ENCODE measurements around the gene CDHR5.

The CDHR5 gene

GRCh38 chr11:643849-644738, 19.3 kb upstream of the CDHR5 start:
- no peak for DNase-seq (ENCODE audit: low spot score)

DNA sequence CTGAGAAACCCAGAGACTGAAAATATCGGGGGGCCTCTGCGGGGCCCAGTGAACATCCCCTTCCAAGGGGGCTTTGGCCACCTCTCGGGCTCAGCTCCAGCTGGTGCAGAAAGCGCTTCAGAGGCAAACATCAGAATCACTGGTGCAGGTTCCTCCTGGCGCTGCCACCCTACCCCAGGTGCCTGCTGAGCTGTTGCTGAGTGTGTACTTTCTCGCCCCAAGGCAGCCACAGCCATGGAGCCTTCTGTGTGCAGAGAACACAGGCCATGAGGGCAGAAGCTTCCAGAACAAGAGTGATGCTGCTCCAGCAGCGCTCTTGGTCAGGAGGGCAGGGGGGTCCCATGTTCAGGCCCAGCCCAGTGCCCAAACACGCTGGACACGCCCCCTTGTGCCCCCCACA, 18.6 kb upstream of the CDHR5 start:
- no peak for DNase-seq (ENCODE audit: low spot score)

- no peak for DNase-seq (ENCODE audit: low spot score)
Observed at GRCh38 chr11:641806-642370, 17.1 kb upstream of the CDHR5 start.

GRCh38 chr11:640021-640706, 15.4 kb upstream of the CDHR5 start:
- no peak for DNase-seq (ENCODE audit: low spot score)

GRCh38 chr11:639332-639955, 14.7 kb upstream of the CDHR5 start:
- no peak for DNase-seq (ENCODE audit: low spot score)

DNA sequence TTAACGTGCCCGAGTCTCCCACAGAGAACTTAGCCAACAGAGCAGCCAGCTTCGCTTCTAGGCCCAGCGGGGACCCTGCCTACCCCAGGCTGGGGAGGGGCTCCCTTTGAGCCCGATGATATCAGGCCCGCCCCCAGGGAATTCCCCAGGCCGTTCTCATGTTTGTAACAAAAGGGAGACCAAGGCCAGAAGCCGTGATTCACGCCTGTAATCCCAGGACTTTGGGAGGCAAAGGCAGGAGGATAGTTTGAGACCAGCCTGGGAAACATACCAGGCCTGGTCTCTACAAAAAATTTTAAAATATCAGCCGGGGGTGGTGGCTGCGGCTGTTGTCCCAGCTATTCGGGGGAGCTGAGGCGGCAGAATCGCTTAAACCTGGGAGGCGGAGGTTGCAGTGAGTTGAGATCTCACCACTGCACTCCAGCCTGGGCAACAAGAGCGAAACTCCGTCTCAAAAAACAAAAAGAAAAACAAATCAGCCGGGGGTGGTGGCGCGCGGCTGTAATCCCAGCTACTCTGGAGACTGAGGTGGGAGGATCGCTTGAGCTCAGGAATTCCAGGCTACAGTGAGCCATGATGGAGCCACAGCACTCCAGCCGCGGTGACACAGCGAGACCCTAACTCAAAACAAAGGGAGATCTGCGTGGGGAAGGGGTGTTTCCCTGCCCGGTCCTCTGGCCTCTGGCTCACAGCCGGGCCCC, 14.0 kb upstream of the CDHR5 start:
- no peak for DNase-seq (ENCODE audit: low spot score)

- no peak for DNase-seq (ENCODE audit: low spot score)
Observed at GRCh38 chr11:637593-638521, 13.1 kb upstream of the CDHR5 start.

GRCh38 chr11:637333-637592, 12.5 kb upstream of the CDHR5 start:
- DNase-seq (ENCODE audit: low spot score): no peak

GRCh38 chr11:636511-637332, 12.0 kb upstream of the CDHR5 start, which contains the start of gene DRD4:
Gene DRD4, plus strand, starts transcription at chr11:637269. Its CDS starts 36 bp downstream, at chr11:637305.
- no peak for DNase-seq (ENCODE audit: low spot score)

DNA sequence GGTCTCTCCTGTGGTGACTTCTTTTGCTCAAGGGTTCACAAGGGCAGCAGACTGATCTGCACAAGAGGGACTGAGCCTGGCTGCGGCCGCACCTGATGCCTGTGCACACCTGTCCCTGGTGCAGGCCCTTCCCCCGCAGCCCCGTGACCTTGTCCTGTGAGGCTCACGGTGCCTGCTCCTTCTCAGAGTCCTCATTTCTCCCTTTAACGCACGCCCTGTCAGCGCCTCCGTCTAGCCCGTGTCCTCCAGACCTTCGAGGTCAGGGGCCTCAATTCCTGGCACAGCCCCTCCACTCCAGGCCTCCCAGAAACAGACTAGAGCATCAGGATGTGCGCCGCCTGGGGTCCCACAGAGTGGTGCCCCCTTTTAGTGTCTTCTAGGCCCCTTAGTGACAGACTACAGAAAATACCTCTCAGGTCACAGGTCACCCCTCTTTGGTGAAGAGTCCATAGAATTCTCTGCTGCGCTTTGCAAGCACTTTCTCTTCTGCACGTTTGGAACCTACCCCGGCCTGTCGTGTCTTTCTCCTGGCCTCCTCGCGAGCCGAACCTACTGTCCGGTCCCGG, 11.3 kb upstream of the CDHR5 start:
- no peak for DNase-seq (ENCODE audit: low spot score)

DNA sequence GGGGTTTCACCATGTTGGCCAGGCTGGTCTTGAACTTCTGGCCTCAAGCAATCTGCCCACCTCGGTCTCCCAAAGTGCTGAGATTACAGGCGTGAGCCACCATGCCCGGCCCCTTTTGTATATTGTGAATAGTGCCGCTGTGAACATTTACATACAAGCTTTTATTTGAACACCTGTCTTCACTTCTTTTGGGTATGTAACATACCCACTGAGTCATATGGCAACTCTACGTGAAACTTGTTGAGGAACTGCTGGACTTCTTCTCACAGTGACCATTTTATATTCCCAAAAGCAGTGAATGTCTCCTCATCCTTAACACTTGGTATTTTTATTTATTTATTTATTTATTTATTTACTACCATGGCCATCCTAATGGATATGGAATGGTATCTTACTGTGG, 6.1 kb upstream of the CDHR5 start:
- DNase-seq (ENCODE audit: low spot score): no peak

DNA sequence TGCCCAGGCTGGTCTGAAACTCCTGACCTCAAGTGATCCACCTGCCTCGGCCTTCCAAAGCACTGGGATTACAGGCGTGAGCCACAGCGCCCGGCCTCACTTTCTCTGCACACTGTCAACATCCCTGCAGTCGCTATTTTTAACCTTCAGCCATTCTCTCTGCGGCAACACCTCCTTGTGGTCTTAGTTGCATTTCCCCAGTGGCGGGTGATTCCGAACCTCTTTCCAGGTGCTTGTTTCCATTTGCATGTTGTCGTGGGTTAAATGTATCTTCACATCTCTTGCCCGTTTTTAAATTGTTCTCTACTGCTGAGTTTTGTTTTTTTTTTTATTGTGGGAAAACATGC, 4.5 kb upstream of the CDHR5 start:
- no peak for DNase-seq (ENCODE audit: low spot score)

- no peak for DNase-seq (ENCODE audit: low spot score)
Observed at GRCh38 chr11:628056-628455, 3.3 kb upstream of the CDHR5 start.

DNA sequence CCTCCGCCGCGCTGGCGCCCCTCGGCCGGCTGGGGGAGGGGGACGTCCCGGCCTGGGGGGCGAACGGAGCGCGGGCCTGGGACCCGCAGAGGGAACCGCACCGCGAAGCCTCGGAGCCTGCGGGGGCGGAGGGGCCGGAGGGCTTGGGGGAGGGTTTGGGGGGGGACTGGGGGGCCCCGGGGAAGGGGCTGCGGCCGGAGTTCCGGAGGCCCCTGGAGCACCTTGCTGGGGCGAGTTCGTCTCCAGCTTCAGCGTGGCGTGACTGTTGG, 2.5 kb upstream of the CDHR5 start:
- no peak for DNase-seq (ENCODE audit: low spot score)

DNA sequence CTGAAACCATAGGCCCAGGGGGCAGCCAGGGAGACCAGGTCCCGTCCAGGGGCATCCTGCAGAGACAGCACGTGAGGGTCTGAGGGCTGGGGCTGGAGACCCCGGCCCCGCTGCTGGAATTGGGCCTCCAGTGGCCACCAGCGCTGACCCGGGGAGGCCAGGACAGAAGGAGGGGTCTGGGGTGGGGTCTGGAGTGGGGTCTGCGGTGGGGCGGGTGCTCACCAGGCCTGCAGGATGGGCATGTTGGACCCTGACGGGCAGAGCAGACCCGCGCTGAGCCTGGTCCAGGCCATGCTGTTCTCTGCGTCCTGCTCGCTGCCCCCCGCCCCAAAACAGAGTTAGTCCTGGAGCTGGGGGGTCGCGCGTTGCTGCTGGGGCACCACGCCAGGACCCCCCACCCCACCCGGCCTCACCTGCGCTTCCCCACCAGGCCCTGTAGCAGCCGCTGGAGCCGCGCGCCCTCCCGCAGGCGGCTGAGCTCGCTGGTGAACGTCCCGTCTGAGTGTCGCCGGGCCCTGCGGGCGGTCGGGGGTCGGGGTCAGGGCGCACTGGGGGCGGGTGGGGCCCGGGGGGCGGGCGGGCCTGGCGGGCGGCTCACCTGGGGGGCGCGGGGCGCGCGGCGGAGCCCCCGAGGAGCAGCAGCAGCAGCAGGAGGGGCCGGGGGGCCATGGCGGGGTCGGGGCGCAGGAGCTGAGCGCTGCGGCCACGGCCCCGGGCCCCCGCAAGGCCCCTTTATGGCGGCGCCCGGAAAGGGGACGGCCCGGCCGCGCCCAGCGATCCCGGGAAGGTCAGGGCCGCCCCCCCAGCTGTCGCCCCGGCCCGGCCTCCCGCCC, 1.9 kb upstream of the CDHR5 start, which contains the start of gene SCT:
Gene SCT, minus strand, starts transcription at position 707 of the 833 bp plus-strand sequence. Its CDS starts 38 bp downstream, at position 669.
- no peak for DNase-seq (ENCODE audit: low spot score)

GRCh38 chr11:625636-626268, 997 bp upstream of the CDHR5 start:
- DNase-seq (ENCODE audit: low spot score): no peak

DNA sequence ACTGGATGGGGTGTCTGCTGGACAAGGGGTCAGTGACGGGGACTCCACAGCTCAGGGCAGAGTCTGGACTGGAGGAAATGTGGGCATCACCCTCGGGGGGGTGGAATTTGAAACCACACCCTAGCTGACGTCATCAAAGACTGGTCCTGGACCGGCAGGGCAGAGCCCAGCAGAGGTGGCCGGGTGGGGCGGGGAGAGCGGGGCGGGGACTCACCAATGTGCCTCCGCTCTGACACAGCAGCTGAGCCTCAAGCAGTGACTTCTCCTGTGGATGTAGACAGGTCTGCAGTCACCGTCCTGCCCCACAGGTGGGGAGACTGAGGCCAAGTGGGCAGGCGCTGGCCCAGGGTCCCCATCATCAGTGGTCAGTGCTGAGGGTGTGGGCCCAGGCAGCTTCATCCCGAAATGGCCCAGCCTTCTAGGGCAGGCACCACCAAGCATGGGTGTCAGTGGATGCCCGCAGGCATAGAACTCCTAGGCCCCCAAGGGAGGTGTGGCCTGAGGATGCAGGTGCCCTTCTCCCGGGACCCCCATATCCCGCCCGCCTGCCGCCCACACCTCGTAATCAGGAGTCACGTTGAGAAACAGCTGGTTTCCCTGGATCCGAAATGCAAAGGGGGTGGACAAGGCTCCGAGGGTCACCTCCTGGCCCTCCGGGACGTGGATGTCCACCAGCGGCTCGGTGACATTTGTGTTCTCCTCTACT, 603 bp downstream of the CDHR5 start:
- DNase-seq (ENCODE audit: low spot score): no peak

DNA sequence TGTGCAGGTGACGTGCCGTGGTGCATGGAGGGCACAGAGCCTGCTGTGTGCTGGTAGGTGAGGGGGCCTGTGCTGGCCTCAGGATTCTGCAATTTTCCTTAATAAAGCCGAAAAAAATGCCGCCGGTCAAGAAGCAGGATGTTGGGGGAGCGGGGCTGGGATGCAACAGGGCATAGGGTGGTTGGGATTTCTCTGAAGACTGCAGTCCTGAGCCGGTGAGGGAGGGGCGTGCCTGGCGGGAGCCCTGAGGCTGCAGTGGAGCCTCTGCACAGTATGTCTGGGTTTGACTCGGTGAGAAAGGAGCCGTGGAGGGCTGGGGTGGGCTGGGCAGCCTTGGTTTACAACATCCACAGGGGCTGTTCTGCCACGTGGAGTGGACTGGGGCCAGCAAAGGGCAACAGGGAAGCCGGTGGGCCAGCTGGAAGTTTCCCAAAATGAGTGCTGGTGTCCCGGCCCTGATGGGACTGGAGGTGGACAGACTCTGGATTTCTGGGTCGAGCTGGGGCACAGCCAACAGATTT, 1.3 kb downstream of the CDHR5 start:
- DNase-seq (ENCODE audit: low spot score): no peak

All from CD4-positive, alpha-beta T cell treated with Interleukin-6 at 100 ng/mL for 8 hours (primary cell).